Measurements from ENCODE around the gene USP25.

USP25 gene

DNA sequence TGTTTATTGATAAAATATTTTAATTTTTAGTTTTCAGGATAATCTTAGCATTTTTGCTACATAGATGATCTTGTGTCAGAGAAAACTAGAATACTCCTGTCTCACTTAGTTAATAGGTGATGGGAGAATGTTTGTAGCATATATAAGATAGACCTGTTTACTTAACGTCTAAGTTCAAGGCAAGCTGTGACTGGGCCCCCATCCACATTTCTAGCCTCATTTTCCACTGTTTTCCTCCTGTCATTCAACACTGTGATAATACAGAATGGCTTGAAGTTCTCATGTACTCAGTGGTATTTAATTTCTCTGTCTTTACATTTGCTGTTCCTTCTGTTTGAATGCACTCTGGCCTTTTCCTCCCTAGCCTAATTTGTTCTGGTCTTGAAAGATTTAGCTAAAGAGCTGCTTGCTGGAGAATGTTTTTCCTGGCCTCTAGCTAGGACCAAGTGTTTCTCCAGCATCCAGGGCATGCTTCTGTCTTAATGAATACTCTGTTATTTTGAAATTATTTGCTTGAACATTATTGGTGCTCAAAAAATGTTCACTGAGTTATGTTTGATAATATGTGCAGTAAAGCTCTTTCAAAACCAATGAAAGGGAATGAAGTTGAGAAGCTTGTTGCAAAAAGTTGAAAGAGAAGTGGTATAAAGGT lies 37.3 kb downstream of the USP25 start:
- DNase-seq (ENCODE audit: low spot score) = no peak

DNA sequence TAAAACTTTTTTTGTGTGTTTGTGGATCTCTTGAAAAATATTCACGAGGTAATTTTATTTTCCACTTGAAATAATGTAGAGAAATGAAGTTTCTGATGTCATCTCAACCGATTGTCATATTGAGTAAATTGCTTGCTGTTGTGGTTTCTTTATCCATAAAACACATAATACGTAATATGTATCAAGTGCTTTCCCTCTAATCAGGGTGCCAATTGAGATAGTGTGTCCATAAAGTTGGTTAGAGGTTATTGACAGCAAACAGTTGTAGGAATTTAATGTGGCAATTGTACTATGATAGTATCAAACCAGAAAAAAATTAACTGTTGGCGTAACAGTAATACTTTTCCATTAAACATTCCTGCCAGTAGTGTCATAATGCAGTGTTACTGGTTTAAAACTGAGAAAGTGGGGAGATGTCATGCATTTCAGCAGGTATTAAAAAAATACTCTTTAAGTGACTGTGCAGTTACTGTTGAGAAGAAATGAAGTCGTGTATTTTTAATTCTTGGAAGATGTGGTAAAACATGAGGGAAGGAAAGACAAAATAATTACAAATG lies 38.3 kb downstream of the USP25 start:
- DNase-seq (ENCODE audit: low spot score) = no peak

DNA sequence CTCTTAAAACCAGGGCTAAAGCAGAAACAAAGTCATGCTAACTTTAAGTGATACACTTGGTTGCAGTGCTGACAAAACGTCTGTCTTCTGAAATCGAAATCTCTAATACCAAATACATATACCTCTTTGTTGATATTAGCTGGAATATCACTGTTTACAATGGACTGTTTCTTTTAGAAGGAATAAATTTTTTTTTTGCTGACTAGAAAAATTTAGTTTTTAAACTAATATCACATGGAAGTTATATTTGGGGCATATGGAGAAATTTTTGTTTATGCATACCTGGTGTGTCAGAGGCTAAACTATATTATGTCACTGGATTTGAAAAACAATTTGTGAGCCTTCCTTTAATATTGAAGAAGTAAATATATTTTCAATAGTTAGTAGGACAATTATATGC lies 39.1 kb downstream of the USP25 start:
- DNase-seq (ENCODE audit: low spot score) = no peak

DNA sequence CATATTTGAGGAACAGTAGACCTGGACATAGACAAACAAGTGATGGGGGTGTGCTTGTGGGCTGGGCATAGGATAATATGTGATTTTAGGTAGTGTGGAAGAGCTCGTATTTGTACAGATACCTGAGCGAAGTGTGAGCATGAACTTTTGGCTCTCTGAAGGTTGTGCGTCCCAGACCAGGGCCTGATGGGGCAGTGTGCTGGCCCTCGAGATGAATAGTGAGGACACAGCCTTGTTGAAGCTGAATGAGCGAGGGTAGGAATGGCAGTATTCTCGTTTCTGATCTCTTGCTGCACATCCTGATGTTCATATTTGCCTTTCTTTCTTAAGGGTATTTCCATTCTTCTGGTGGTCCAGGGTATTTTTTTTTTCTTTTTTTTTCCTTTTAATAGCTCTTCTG lies 41.5 kb downstream of the USP25 start:
- no peak for DNase-seq (ENCODE audit: low spot score)

DNA sequence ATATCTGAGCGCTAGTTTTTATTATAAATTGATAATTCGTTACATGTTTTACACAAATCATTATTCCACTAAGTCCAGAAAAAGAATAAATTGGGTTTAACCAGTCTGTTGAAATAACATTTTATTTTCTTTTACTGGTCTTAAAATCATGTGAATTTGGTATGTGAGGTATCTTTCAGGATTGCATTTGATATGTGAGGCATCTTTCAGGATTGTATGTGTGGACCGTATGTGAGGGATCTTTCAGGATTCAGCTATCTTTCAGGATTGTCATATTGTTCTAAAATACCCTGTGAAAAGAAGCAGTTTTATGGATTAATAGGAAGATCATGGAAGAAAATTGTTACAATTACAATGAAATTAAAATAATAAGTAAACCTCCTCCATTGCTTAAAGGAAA lies 42.9 kb downstream of the USP25 start:
- no peak for DNase-seq (ENCODE audit: low spot score)

DNA sequence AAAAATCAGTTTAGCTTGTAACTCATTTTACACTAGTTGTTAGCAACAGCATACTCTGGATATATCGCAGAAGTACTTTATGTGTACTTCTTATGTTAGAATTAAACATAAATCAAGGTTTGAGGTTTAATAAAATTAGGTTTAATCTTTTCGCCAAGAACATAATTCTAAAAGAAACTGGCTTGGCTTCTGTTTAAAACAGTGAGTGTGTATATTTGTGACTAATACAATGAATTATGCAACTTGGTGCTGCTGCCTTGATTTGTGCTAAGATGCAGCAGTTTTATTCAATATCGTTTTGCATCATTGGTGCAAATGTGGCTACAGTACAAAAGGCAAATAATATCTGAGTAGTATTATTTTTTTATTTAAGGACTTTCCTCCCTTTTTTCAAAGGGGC lies 44.8 kb downstream of the USP25 start:
- DNase-seq (ENCODE audit: low spot score) = no peak

DNA sequence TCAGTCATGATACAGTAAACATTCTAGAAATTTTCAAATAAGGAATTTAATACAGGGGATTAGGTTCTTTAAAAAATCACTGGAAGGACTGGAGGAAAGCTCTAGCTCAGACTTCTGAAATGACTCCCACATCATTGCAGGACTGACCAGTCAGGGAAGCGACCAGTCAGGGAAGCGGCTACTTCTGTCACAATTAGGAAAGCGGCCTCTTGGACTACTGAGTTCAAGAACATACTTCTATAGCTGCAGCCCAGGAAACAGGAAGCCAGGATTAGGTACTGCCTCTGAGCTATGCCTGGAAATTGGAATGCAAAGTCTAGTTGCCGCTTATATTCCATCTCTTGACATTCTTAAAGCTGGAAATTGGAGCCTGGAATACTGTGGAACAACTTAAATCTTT lies 45.5 kb downstream of the USP25 start:
- DNase-seq (ENCODE audit: low spot score) = no peak

DNA sequence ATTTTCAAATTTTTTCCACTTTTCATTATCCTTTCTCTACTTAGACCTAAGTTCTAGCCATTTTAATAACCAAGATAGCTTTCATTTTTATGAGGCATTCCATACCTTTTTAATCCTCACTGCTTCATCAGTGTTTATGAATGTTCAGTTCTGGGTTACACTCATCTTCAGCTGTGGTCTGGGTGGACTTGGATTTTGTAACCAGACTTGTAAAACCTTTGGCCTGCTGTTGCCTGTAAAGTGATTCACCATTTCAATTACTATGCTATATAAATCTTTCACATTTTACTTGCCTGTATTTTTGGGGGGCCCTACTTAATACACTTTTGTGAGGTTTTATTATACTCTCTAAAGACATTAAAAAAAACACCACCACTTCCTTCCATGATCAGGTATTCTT lies 46.2 kb downstream of the USP25 start:
- no peak for DNase-seq (ENCODE audit: low spot score)

DNA sequence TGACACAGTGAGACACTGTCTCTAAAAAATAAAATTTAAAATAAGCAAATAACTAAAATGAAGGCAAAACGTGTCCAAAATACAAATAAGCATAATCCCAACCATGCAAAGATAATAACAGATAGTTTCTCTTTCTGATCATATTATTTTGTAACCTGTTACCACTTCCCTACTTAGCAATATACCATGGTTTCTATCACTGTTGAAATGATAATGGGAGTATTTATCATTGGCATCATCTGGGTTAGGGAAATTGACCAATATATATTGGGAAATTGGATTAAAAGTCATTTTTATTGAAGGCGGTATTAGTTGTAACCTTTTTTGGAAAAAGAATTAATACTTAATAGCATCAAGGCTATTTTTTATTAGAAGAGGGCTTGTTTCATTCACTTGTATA lies 47.0 kb downstream of the USP25 start:
- no peak for DNase-seq (ENCODE audit: low spot score)

DNA sequence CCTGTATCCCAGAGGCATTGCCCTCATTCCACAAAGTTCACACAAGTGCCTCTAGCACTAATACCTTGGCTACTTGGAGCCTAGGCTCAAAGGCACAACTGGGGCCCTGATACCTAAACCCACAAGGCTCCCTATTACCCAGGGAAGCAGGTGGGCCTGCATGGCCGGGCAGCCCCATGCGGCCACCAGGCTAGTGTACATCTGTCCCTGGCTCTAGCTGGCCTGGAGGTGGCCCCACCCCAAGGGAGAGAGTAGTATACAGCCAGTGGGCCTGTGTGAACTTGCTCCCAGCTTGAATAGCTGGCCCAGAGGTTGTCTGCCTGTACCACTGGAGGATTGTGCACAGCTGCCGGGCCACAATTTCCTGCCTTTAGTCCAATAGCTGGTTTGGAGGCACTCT lies 52.2 kb downstream of the USP25 start:
- DNase-seq (ENCODE audit: low spot score) = no peak

DNA sequence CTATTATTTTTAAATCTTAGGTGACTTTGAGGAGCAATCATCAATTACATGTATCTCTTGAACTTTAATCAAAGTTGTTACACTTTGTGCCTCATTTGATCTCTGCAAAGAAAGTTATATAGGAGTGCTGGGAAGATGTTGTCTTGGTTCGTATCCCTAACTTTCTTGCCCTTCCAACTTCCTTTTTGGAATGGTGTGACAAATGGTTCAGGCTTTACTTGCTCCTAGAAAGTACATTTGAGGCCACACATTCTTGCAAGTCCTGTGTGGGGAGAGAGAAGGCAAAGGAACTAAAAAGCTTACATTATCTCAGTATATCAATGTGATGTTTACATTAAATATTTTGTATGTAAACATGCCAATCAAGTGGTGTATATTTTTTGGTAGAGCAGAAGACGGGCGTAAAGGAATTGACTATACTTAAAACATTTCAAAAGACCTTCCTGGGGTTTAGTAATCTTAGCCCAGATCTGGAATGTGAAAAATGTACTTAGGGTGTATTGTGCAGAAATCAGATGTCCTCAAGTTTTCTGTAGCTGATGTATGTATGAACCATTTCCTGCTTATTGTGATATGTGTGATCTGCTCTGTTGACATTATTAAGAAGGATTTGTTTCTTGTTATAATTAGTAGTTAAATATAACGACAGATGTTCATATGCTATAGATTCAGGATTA lies 59.2 kb downstream of the USP25 start:
- no peak for DNase-seq (ENCODE audit: low spot score)

DNA sequence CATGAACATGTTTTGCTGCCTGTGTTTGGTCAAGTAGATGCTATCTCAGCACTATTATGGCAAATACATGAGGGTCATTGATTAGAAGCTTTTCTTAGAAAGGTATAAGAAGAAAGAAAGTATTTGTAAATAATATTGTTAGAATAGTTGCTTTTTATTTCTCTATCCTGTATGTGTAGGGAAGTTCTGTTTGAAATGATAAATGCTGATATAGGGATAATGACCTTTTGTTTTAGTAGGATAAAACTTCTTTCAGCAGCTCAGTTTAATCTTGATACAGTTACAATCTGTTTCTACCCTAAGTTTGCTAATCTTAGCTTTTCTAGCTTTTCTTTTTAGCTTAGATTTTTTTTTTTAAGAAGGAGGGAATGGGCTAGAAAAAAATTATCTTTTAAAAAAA lies 63.3 kb downstream of the USP25 start:
- no peak for DNase-seq (ENCODE audit: low spot score)

DNA sequence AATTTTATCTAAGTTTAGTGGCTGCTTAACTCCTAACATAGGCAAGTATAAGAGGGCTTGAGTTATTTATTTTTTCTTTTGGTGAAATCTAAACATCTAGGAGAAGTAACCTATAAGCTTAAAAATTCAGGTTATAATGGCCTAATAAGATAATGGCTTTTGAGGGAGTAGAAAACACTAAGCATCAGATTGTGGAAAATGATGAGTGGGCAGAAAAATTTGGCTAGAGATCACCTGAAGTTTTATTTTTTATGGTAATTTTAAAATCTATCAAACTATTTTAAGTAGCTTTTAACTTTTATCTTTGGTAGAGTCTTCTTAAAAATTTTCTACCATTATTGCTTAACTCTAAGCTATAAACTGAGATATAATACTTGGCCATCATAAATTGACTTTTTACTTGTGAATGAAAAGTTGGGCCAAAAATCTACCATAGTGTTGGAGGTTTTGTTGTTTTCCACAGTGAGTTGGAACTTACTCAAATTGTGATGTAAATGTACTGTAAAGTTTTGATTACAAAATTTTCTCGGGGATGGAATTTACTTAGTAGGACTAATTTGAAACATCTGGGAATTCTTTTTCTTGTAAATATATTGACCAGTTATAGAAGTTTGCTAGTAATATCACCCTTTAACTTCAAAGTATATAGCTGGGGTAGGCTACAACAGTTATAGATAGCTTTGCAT lies 63.9 kb downstream of the USP25 start:
- no peak for DNase-seq (ENCODE audit: low spot score)

DNA sequence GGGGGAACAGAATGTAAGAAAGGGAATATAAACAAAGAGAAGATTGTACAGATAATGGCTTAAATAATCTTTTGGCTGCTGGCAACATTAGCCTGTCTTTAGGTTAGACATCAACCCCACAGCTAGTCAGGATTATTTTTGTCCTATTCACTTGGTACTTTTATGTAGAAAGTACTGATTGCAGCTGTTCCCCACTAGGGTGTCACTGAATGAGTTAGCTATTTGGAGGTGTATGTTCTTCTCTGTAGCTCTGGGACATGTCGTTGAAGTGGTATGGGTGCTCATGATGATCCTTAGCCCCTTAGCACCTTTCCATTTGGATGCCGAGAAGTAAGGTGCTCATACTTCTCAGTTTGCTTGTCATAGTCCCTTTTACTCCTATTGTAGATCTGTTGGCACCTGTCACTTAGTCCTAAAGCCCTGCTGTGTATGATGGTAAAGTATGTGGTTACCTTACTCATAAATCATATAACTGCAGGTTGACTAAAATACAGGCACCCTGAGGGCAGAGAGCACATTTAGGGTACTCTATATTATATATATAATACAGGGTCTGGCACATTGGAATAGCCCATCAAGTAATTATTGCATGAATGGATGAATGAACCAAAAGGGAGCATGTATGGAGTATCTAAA lies 64.6 kb downstream of the USP25 start:
- no peak for DNase-seq (ENCODE audit: low spot score)

DNA sequence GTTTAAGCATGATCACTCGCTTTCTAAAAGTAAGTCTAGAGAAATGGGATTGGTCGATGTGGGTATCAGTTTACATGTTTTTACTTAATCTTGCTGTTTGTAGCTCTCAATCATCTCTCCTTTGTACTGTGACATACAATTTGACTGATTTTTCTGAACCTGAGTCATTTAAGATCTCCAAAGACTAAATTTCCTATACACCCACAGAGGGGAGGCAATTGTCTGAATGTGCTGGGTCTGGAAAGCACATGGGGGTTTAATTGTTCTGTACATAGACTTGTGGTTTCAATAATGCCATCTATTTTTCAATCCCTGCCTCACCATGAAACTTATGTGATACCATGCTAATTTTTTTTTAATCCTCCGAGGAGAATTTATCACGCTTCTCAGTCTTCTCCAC lies 65.8 kb downstream of the USP25 start:
- DNase-seq (ENCODE audit: low spot score) = no peak

DNA sequence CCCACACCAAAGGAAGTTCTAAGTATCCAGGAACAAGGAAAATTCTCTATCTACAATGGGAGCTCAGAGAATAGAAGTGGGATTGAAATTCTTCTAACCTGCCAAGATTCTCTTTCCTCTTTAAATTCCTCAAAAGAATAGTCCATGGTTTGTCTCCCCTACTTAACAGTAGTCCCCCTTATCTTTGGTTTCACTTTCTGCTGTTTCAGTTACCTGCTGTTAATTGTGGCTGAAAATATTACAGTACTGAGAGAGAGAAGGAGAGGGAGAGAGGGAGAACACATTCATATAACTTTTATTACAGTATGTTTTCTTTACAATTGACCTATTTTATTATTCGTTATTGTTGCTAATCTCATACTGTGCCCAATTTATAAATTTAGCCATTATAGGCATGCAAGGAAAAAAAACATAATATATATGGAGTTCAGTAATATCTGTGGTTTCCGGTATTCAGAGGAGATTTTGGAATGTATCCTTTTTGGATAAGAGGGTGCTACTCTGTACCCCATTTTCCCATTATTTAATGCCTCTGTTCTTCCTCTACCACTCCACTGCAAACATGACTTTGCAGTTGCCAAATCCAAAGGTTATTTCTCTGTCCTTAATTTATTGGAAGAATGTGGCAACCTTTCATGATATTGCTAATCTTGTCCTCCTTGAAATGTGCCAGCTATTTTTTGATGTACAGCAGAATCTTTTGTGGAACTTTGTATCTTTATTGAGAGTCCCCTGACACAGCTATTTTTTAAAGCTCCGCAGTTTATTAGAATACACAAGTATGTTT lies 68.0 kb downstream of the USP25 start:
- DNase-seq (ENCODE audit: low spot score) = no peak

DNA sequence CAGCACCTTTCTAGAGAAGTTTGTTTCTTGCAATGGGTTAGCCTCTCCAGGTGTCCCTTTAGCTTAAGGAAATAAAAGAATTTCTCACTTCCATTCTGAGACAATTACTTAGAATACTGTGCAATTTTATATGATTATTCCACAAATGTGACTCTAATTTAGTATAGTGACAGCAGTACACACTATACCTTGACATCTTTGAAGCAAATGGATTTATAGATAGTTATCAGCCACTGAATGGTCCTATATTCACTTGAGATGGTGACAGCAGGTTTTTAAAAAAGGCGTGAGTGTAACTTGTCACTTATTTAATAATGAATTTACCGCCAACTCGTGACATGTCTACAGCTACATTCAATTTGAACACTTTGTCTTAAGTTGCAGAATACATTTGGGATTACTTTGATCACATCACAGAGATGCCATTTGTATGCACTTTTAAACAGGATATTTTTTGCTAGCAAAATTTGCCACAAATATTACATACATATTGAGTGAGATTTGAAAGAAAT lies 71.6 kb downstream of the USP25 start:
- no peak for DNase-seq (ENCODE audit: low spot score)

DNA sequence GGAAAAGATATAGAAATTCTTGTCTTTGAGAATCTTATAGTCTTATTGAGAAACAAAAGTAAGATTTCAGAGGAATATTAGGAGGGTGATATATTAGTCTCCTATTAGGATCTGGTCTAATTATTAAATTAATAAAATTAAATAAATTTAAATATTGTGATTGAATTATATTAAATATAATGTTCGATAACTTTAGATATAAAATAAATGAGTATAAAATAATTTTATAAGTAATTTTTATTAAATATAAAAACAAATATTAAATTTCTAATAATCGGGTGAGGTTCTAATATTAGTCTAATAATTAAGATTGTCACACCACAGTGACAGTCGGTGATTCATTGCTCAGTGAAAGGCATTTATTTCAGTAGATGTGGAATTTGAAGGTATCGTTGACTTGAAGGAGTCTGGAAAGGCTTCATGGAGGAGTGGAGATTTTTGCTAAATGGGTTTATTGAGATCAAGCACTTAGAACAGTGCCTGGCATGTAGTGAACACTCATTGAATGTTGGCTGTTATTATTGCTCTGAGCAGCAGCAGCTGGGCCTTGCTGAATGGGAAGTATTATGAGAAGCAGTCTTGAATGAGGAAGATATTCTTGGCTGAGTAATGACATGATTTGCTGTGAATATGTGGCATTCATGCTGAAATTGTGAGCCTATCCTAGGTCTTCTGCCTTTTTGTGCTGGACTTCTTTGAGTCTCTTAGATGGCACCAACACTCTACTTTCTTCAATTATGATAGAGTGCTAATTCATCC lies 74.6 kb downstream of the USP25 start:
- no peak for DNase-seq (ENCODE audit: low spot score)

DNA sequence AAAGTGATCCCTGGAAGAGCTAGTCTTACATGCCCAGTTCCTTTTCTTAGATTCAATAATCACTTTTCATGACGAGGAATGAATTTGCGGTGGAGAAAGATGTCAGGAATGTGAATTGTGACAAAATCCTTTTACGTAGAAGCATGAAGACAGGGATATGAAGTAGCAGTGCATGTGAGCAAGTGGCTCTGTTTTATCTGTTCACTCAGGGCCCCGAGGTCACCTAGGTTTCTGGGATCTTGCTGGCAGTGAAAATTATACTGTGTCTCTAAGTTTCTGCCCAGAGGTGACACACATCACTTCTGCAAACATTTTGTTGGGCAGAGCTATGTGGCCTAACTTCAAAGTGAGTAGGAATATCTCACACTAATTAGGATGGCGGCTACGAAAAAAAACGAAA lies 79.3 kb downstream of the USP25 start:
- no peak for DNase-seq (ENCODE audit: low spot score)

DNA sequence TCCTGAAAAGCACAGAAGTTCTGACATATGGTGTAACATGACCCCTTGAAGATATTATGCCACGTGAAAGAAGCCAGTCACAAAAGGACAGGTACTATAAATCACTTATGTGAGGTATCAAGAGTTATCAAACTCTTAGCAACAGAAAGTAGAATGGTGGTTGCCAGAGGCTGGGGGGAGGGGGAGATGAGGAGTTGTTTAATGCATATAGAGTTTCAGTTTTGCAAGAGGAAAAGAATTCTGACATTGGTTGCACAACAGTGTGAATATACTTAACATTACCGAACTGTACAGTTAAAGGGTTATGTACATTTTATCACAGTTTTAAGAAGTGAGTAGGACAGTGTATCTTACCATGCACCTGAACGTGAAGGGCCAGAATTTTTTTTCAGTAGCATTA lies 80.0 kb downstream of the USP25 start:
- no peak for DNase-seq (ENCODE audit: low spot score)

DNA sequence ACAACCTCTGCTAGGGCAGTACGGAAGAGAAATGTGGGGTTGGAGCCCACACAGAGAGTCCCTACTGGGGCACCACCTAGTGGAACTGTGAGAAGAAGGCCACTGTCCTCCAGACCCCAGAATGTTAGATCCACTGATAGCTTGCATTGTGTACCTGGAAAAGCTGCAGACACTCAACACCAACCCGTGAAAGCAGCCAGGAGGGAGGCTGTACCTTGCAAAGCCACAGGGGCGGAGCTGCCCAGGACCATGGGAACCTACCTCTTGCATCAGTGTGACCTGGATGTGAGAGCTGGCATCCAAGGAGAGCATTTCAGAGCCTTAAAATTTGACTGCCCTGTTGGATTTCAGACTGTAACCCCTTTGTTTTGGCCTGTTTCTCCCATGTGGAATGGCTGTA lies 85.5 kb downstream of the USP25 start:
- no peak for DNase-seq (ENCODE audit: low spot score)
